H9 (cell line): ENCODE results near the gene MCOLN3. TPM values are rescaled to one million over a fixed set of nuclear protein-coding genes. Genes with fewer than 3 reads are reported as not detected.

Experiments used
- DNase-seq: peaks from one replicate; pipeline ENCODE4 v3.0.0-alpha.2; 2017
- H2AFZ ChIP-seq: one replicate; pipeline ENCODE4 v1.6.1; 2013; ENCODE audit warnings: mild to moderate bottlenecking, low read length, control low read depth, moderate library complexity
- H2AK5ac ChIP-seq: 2 replicates; pipeline ENCODE4 v1.6.1; 2013; ENCODE audit warnings: low read length, control low read depth, mixed read lengths; ENCODE audit not compliant: insufficient read length
- H2BK120ac ChIP-seq: one replicate; pipeline ENCODE4 v1.6.1; 2013; ENCODE audit warnings: low read depth, mild to moderate bottlenecking, low read length, control low read depth, inconsistent platforms; ENCODE audit not compliant: poor library complexity, severe bottlenecking
- H2BK12ac ChIP-seq: 2 replicates; pipeline ENCODE4 v1.6.1; 2013; ENCODE audit warnings: low read length, control low read depth, mixed read lengths, low read depth; ENCODE audit not compliant: insufficient read length
- H2BK15ac ChIP-seq: 2 replicates; pipeline ENCODE4 v1.6.1; 2013; ENCODE audit warnings: low read depth, low read length, control low read depth
- H2BK20ac ChIP-seq: one replicate; pipeline ENCODE4 v1.6.1; 2013; ENCODE audit warnings: low read depth, mild to moderate bottlenecking, low read length, control low read depth, inconsistent platforms; ENCODE audit not compliant: poor library complexity, severe bottlenecking
- H2BK5ac ChIP-seq: 2 replicates; pipeline ENCODE4 v1.6.1; 2013; ENCODE audit warnings: low read length, control low read depth, mixed read lengths; ENCODE audit not compliant: insufficient read length
- H3K14ac ChIP-seq: 2 replicates; pipeline ENCODE4 v1.6.1; 2013; ENCODE audit warnings: low read length, control low read depth; ENCODE audit not compliant: insufficient read depth
- H3K18ac ChIP-seq: 2 replicates; pipeline ENCODE4 v1.6.1; 2013; ENCODE audit warnings: low read depth, mild to moderate bottlenecking, mixed read lengths, low read length, control low read depth; ENCODE audit not compliant: insufficient read length
- H3K23ac ChIP-seq: 2 replicates; pipeline ENCODE4 v1.6.1; 2013; ENCODE audit warnings: low read length, control low read depth, mixed read lengths, low read depth; ENCODE audit not compliant: insufficient read length
- H3K23me2 ChIP-seq: 2 replicates; pipeline ENCODE4 v1.6.1; 2013; ENCODE audit warnings: low read depth, mild to moderate bottlenecking, mixed read lengths, low read length, control low read depth; ENCODE audit not compliant: insufficient read length, poor library complexity, severe bottlenecking
- H3K27ac ChIP-seq: 2 replicates; pipeline ENCODE4 v1.5.1; 2013; ENCODE audit warnings: low read length, control low read depth, mixed read lengths, low read depth; ENCODE audit not compliant: insufficient read length
- H3K27me3 ChIP-seq: 2 replicates; pipeline ENCODE4 v1.6.1; 2013; ENCODE audit warnings: low read length, control low read depth, inconsistent platforms; ENCODE audit not compliant: insufficient read depth
- H3K4ac ChIP-seq: 2 replicates; pipeline ENCODE4 v1.6.1; 2013; ENCODE audit warnings: low read depth, mild to moderate bottlenecking, control low read depth, inconsistent platforms, low read length, moderate library complexity
- H3K4me1 ChIP-seq: 2 replicates; pipeline ENCODE4 v1.6.1; 2013; ENCODE audit warnings: low read length, control low read depth, inconsistent platforms; ENCODE audit not compliant: insufficient read depth
- H3K4me2 ChIP-seq: 2 replicates; pipeline ENCODE4 v1.6.1; 2013; ENCODE audit warnings: low read length, control low read depth, mixed read lengths; ENCODE audit not compliant: insufficient read length, insufficient read depth
- H3K56ac ChIP-seq: 2 replicates; pipeline ENCODE4 v1.6.1; 2013; ENCODE audit warnings: low read depth, mild to moderate bottlenecking, mixed read lengths, low read length, control low read depth; ENCODE audit not compliant: insufficient read length
- H3K79me1 ChIP-seq: 2 replicates; pipeline ENCODE4 v1.6.1; 2013; ENCODE audit warnings: low read depth, mild to moderate bottlenecking, moderate library complexity, low read length, control low read depth, inconsistent platforms; ENCODE audit not compliant: insufficient read depth, poor library complexity, severe bottlenecking
- H3K79me2 ChIP-seq: 2 replicates; pipeline ENCODE4 v1.6.1; 2013; ENCODE audit warnings: low read length, control low read depth, inconsistent platforms; ENCODE audit not compliant: insufficient read depth
- H3K9ac ChIP-seq: 2 replicates; pipeline ENCODE4 v1.6.1; 2013; ENCODE audit warnings: low read length, control low read depth, mixed read lengths; ENCODE audit not compliant: insufficient read length; ENCODE audit errors: extremely low read depth
- H3K9me3 ChIP-seq: one replicate; pipeline ENCODE4 v1.6.1; 2013; ENCODE audit warnings: low read depth, low read length, inconsistent platforms; ENCODE audit not compliant: control insufficient read depth
- H3T11ph ChIP-seq: one replicate; pipeline ENCODE4 v1.6.1; 2013; ENCODE audit warnings: mild to moderate bottlenecking, low read length, control low read depth, inconsistent platforms
- H4K20me1 ChIP-seq: one replicate; pipeline ENCODE4 v1.6.1; 2013; ENCODE audit not compliant: control insufficient read depth, insufficient read length, insufficient read depth
- H4K5ac ChIP-seq: 2 replicates; pipeline ENCODE4 v1.6.1; 2013; ENCODE audit warnings: low read depth, mild to moderate bottlenecking, mixed read lengths, low read length, control low read depth; ENCODE audit not compliant: insufficient read length
- H4K8ac ChIP-seq: replicated peaks from 2 replicates; pipeline ENCODE4 v1.6.1; 2013; ENCODE audit warnings: low read length, control low read depth, mixed read lengths, low read depth; ENCODE audit not compliant: insufficient read length
- H4K91ac ChIP-seq: 2 replicates; pipeline ENCODE4 v1.6.1; 2013; ENCODE audit warnings: low read depth, mild to moderate bottlenecking, moderate library complexity, mixed read lengths, low read length, control low read depth; ENCODE audit not compliant: insufficient read length
- H3K27ac Mint-ChIP-seq, 3 experiments: 2 replicates in 2 of 3; 3 replicates in 1 of 3; pipeline ENCODE4 v1.8.0; 2020 to 2021; ENCODE audit warnings: mixed read lengths in 3 of 3, mild to moderate bottlenecking in 1 of 3, moderate library complexity in 1 of 3
- H3K27me3 Mint-ChIP-seq: 2 replicates; pipeline ENCODE4 v1.8.0; 2021; ENCODE audit warnings: low read depth, mild to moderate bottlenecking, moderate library complexity, mixed read lengths
- H3K36me3 Mint-ChIP-seq, 3 experiments: 2 replicates in 2 of 3; 3 replicates in 1 of 3; pipeline ENCODE4 v1.8.0; 2020 to 2021; ENCODE audit warnings: low read depth in 3 of 3, mixed read lengths in 3 of 3; ENCODE audit not compliant: insufficient read depth in 1 of 3
- H3K4me1 Mint-ChIP-seq, 2 experiments: 2 replicates each; pipeline ENCODE4 v1.8.0; 2020; ENCODE audit warnings: mixed read lengths in 2 of 2
- H3K4me3 Mint-ChIP-seq, 2 experiments: 2 replicates in 1 of 2; 3 replicates in 1 of 2; pipeline ENCODE4 v1.8.0; 2020 to 2021; ENCODE audit warnings: mild to moderate bottlenecking in 2 of 2, mixed read lengths in 2 of 2, moderate library complexity in 1 of 2
- H3K9me3 Mint-ChIP-seq, 2 experiments: 2 replicates in 1 of 2; 3 replicates in 1 of 2; pipeline ENCODE4 v1.8.0; 2020; ENCODE audit warnings: mild to moderate bottlenecking in 2 of 2, mixed read lengths in 2 of 2, moderate library complexity in 1 of 2
- WGBS: extraction: QIAGEN DNeasy Blood & Tissue Kit; methylation state at CpG from one replicate; pipeline ENCODE4 v1.1.7; 2013; ENCODE audit warnings: missing lambda C conversion rate, low lambda C conversion rate, mixed read lengths; ENCODE audit not compliant: insufficient read length; ENCODE audit errors: extremely low coverage; 5-methylcytosine and 5-hydroxymethylcytosine counted together
- total RNA-seq: library from RNA; stranded (reverse); gene quantifications from 2 replicates; pipeline ENCODE4 v1.2.1, GENCODE V29; 2021
- TF ChIP-seq, protein P1 (sequence below): fragments of 200-600 bp; sonication (generic); conservative IDR thresholded peaks from 3 replicates; pipeline ENCODE4 v1.8.0; 2021; ENCODE audit warnings: antibody characterized with exemption, mild to moderate bottlenecking

The MCOLN3 gene
- total RNA-seq, 1 experiment from 2014 or later = 10.8 TPM

DNA sequence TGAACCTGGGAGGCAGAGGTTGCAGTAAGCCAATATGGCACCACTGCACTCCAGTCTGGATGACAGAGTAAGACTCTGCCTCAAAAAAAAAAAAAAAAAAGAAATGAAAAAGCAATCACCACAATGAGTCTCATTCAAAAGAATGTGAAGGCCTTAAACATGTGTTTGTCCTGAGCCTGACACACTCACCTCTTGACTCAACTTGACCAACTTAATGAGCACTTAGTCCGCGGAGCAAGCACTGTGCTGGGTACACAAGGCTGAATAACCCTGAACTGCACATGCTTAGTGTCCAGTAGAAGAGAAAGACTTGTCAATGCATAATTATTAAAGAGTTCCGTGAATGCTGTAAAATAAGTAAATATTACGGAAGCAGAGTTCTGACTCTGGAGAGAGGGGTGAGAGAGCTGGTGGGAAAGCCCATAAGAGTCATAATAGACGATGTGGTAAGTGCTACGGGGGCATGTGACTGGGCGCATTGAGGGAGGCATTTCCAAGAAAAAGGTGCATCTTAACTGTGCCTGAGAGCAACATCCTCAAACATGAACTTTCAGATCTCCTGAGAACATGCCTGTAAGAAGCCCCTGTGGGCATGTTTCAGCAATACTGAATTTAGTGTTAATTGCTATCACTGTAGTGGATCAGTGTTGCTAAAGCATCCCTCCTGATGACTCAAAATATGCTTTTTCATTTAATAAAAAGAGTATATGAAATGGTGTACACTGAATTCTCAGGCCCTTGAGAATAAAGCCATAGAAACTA, 78.6 kb downstream of the MCOLN3 start:
- WGBS = no CpG with 5 or more reads among the region's 7 CpGs
- no peaks in the 10 kb centered on the region; the same call in 1 of the 2 replicates for H3K27me3 Mint-ChIP-seq
- Histone ChIP-seq H3K9ac (no peak overlapping the region), H4K20me1 (no peaks in the 10 kb centered on the region), H2AFZ (no peak overlapping the region), H3T11ph (no peak overlapping the region), H2BK120ac (no peak overlapping the region), H3K4me1 (peaks cover 3% of the 10 kb centered on the region; the same call in 1 of the 2 replicates), H2BK12ac (no peak overlapping the region), H3K4ac (no peak overlapping the region), H3K27me3 (no peaks in the 10 kb centered on the region), H2AK5ac (no peak overlapping the region), H2BK15ac (no peak overlapping the region), H2BK5ac (no peak overlapping the region), H3K23me2 (no peaks in the 10 kb centered on the region), H3K18ac (no peak overlapping the region), H3K14ac (no peak overlapping the region), H3K23ac (no peak overlapping the region), H3K79me2 (no peaks in the 10 kb centered on the region), H3K4me2 (no peak overlapping the region), H4K91ac (no peak overlapping the region), H3K79me1 (no peaks in the 10 kb centered on the region), H3K56ac (no peak overlapping the region), H3K9me3 (no peaks in the 10 kb centered on the region), H2BK20ac (no peak overlapping the region), H3K27ac (no peak overlapping the region), H4K8ac (no peak overlapping the region), H4K5ac (no peak overlapping the region)
- no peak overlapping the region for H3K4me3 Mint-ChIP-seq
- H3K27ac Mint-ChIP-seq = no peak overlapping the region
- H3K4me1 Mint-ChIP-seq = peaks cover 4% of the 10 kb centered on the region in 2 experiments; a peak in 2 of 4 replicates
- TF ChIP-seq, protein P1, sequence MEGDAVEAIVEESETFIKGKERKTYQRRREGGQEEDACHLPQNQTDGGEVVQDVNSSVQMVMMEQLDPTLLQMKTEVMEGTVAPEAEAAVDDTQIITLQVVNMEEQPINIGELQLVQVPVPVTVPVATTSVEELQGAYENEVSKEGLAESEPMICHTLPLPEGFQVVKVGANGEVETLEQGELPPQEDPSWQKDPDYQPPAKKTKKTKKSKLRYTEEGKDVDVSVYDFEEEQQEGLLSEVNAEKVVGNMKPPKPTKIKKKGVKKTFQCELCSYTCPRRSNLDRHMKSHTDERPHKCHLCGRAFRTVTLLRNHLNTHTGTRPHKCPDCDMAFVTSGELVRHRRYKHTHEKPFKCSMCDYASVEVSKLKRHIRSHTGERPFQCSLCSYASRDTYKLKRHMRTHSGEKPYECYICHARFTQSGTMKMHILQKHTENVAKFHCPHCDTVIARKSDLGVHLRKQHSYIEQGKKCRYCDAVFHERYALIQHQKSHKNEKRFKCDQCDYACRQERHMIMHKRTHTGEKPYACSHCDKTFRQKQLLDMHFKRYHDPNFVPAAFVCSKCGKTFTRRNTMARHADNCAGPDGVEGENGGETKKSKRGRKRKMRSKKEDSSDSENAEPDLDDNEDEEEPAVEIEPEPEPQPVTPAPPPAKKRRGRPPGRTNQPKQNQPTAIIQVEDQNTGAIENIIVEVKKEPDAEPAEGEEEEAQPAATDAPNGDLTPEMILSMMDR = no peak
- no peak for DNase-seq
- peaks cover 0 to 4% of the 10 kb centered on the region in 2 experiments; a peak in 2 of 5 replicates for H3K9me3 Mint-ChIP-seq
- no peaks in the 10 kb centered on the region; a peak in 1 of 7 replicates for H3K36me3 Mint-ChIP-seq
